Endothelial cell of umbilical vein (primary cell): Measurements from ENCODE around the gene TPSG1. TPM values are rescaled to one million over a fixed set of nuclear protein-coding genes. Genes with fewer than 3 reads are reported as not detected.

ENCODE experiments used
- BruUV-seq: library from RNA; stranded (reverse); fragments of 400-500 nt; replicated peaks from 2 replicates; lab custom pipeline; 2021; lab: Mats Ljungman, UMichigan
- CTCF ChIA-PET: fragments of 300-600, 350-600 bp; sonication (Branson Sonifier 250); formaldehyde crosslinking; loops from one replicate; lab custom pipeline; 2021; ENCODE audit warnings: antibody characterized with exemption, inconsistent platforms; lab: Charles Lee
- POLR2A ChIA-PET: fragments of 300-600, 350-600 bp; sonication (Branson Sonifier 250); formaldehyde crosslinking; loops from one replicate; lab custom pipeline; 2021; ENCODE audit warnings: antibody characterized with exemption, inconsistent platforms; lab: Charles Lee
- DNase-seq: peaks from one replicate; pipeline ENCODE4 v3.0.0-alpha.2; 2011; ENCODE audit warnings: low read depth, low spot score
- FAIRE-seq: peaks from 2 replicates; lab custom pipeline; 2011; peaks lifted over from hg19 to GRCh38; lab: Jason Lieb, UNC
- H2AFZ ChIP-seq: 2 replicates; pipeline ENCODE4 v1.6.0; 2012; ENCODE audit warnings: low read depth, low read length, control low read depth, inconsistent platforms
- H3K27ac ChIP-seq: 2 replicates; pipeline ENCODE4 v1.5.1; 2011; ENCODE audit warnings: low read depth, mild to moderate bottlenecking, control low read depth, low read length, moderate library complexity; ENCODE audit not compliant: insufficient read depth
- H3K27me3 ChIP-seq, 2 experiments: 2 replicates each; pipeline versions ENCODE4 v1.6.0 to v1.6.1; 2011; ENCODE audit warnings: low read length in 2 of 2, mixed read lengths in 1 of 2; ENCODE audit not compliant: control insufficient read depth in 2 of 2, insufficient read depth in 2 of 2
- H3K36me3 ChIP-seq, 2 experiments: 2 replicates in 1 of 2; 3 replicates in 1 of 2; pipeline ENCODE4 v1.5.1; 2011; ENCODE audit warnings: low read length in 2 of 2, mild to moderate bottlenecking in 1 of 2, moderate library complexity in 1 of 2; ENCODE audit not compliant: control insufficient read depth in 2 of 2, insufficient read depth in 2 of 2; ENCODE audit errors: extremely low read depth in 1 of 2
- H3K4me1 ChIP-seq: 3 replicates; pipeline ENCODE4 v1.5.1; 2011; ENCODE audit warnings: mild to moderate bottlenecking, low read length; ENCODE audit not compliant: control insufficient read depth, insufficient read depth; ENCODE audit errors: extremely low read depth
- H3K4me2 ChIP-seq: 2 replicates; pipeline ENCODE4 v1.6.1; 2011; ENCODE audit warnings: low read length, control low read depth, mixed read lengths; ENCODE audit not compliant: insufficient read depth
- H3K4me3 ChIP-seq, 3 experiments: fragments of 200-600 bp in 1 of 3; sonication (generic), shearing (Covaris generic) in 1 of 3; replicated peaks in 1 of 3; 2 replicates each; pipeline ENCODE4 v1.5.1; 2011 to 2016; ENCODE audit warnings: control low read depth in 3 of 3, low read length in 3 of 3, mild to moderate bottlenecking in 2 of 3, inconsistent platforms in 1 of 3, low read depth in 1 of 3, moderate library complexity in 1 of 3; ENCODE audit not compliant: insufficient read depth in 1 of 3
- H3K79me2 ChIP-seq: 2 replicates; pipeline ENCODE4 v1.6.0; 2012; ENCODE audit warnings: low read length, inconsistent platforms; ENCODE audit not compliant: control insufficient read depth, insufficient read depth
- H3K9ac ChIP-seq: replicated peaks from 2 replicates; pipeline ENCODE3; 2011; ENCODE audit warnings: low read length, control low read depth; ENCODE audit not compliant: insufficient read depth; ENCODE audit errors: extremely low read depth
- H3K9me1 ChIP-seq: replicated peaks from 3 replicates; pipeline ENCODE4 v1.6.0; 2011; ENCODE audit warnings: mild to moderate bottlenecking, low read length; ENCODE audit not compliant: control insufficient read depth, insufficient read depth; ENCODE audit errors: extremely low read depth
- H3K9me3 ChIP-seq: replicated peaks from 2 replicates; pipeline ENCODE4 v1.5.1; 2012; ENCODE audit warnings: low read length, inconsistent platforms; ENCODE audit not compliant: control insufficient read depth, insufficient read depth
- H4K20me1 ChIP-seq: replicated peaks from 2 replicates; pipeline ENCODE3; 2011; ENCODE audit warnings: mild to moderate bottlenecking, low read length; ENCODE audit not compliant: control insufficient read depth, insufficient read depth; ENCODE audit errors: extremely low read depth
- EZH2 ChIP-seq: IDR thresholded peaks from 2 replicates; pipeline ENCODE4 v1.6.1; 2012; ENCODE audit warnings: borderline replicate concordance, low read depth, mild to moderate bottlenecking, moderate library complexity, low read length, inconsistent platforms; ENCODE audit not compliant: severe bottlenecking
- FOS ChIP-seq: IDR thresholded peaks from 2 replicates; pipeline ENCODE4 v1.6.1; 2011; ENCODE audit warnings: mild to moderate bottlenecking, low read length, moderate library complexity, borderline replicate concordance; ENCODE audit not compliant: insufficient read depth
- GATA2 ChIP-seq: IDR thresholded peaks from 2 replicates; pipeline ENCODE4 v1.7.0; 2011; ENCODE audit warnings: low read depth, mild to moderate bottlenecking, moderate library complexity, mixed read lengths, low read length; ENCODE audit not compliant: insufficient read length, insufficient read depth
- JUN ChIP-seq: IDR thresholded peaks from 2 replicates; pipeline ENCODE4 v1.6.1; 2011; ENCODE audit warnings: borderline replicate concordance, low read depth; ENCODE audit not compliant: insufficient read length, insufficient read depth
- MYC ChIP-seq: IDR thresholded peaks from one replicate; pipeline ENCODE4 v1.6.1; 2011; ENCODE audit warnings: mild to moderate bottlenecking, low read depth, low read length
- POLR2A ChIP-seq: IDR thresholded peaks from 2 replicates; pipeline ENCODE4 v1.6.1; 2012; ENCODE audit warnings: low read depth, mild to moderate bottlenecking, control low read depth, low read length
- POLR2AphosphoS5 ChIP-seq: IDR thresholded peaks from 2 replicates; pipeline ENCODE4 v1.6.1; 2012; ENCODE audit warnings: low read depth, mild to moderate bottlenecking, control low read depth, low read length, moderate library complexity; ENCODE audit not compliant: insufficient read depth
- dilution Hi-C: fragments of 300-500 bp; cut with MboI; formaldehyde crosslinking; loops from one replicate; pipeline ENCODE4 v1.15.0; 2019; ENCODE audit warnings: low sequenced_read_pairs; ENCODE audit not compliant: extremely low pct_ligation_motif_present
- intact Hi-C: fragments of 100-400 bp; cut with micrococcal nuclease; formaldehyde crosslinking; loops from one replicate; pipeline ENCODE4 v1.10.0; 2022
- polyA plus RNA-seq, 4 experiments: library from polyadenylated mRNA; depleted of rRNA in 3 of 4; stranded (reverse) in 3 of 4; unstranded in 1 of 4; fragments of >200 nt; gene quantifications; 2 replicates each; pipeline versions ENCODE4 v1.2.1 to v1.2.3, GENCODE V29; 2011 to 2012; ENCODE audit warnings: missing spikeins in 1 of 4
- total RNA-seq: library from RNA; stranded (reverse); gene quantifications from 2 replicates; pipeline ENCODE4 v1.2.3, GENCODE V29; 2021
- TF ChIP-seq, protein P1 (sequence below), 2 donors: IDR thresholded peaks; 1 replicate in 1 of 2; 2 replicates in 1 of 2; pipeline ENCODE4 v1.5.1; 2011; ENCODE audit warnings: low read length in 2 of 2, mild to moderate bottlenecking in 2 of 2, moderate library complexity in 2 of 2, control low read depth in 1 of 2, inconsistent platforms in 1 of 2, low read depth in 1 of 2; ENCODE audit not compliant: insufficient read depth in 1 of 2; ENCODE audit errors: extremely low read depth in 1 of 2
- TF ChIP-seq, protein P2 (sequence below): IDR thresholded peaks from 2 replicates; pipeline ENCODE4 v1.6.1; 2011; ENCODE audit not compliant: insufficient read depth, insufficient read length

Gene TPSG1
- total and polyA plus RNA-seq, 2 donors (not counting 3 experiments of a cell fraction or from before 2014, with no cell fraction given), result not detected

GRCh38 chr16:1193143-1193824, 31.8 kb downstream of the TPSG1 start:
- intact Hi-C loops (no loop called here), dilution Hi-C loops (no loop called here)
- H3K9ac ChIP-seq, result no peak overlapping the region
- no peak overlapping the region for H2AFZ ChIP-seq
- no peaks in the 10 kb centered on the region for H3K79me2 ChIP-seq
- H3K4me1 ChIP-seq, result no peaks in the 10 kb centered on the region
- no peaks in the 10 kb centered on the region for H3K36me3 ChIP-seq
- no peaks in the 10 kb centered on the region for H3K9me1 ChIP-seq
- H3K9me3 ChIP-seq, result no peaks in the 10 kb centered on the region
- BruUV-seq, result no TSS peak
- no peak for DNase-seq
- CTCF ChIA-PET, result interaction anchor here (0.7 to 1.7 kb wide), 3 partner anchors 12 to 136 kb away, joined by 3 to 7 read pairs (median 3); no protein-coding TSS in a partner anchor
- no peak for FAIRE-seq
- H3K4me3 ChIP-seq, result no peak overlapping the region
- no peak overlapping the region for H3K4me2 ChIP-seq
- H4K20me1 ChIP-seq, result no peaks in the 10 kb centered on the region
- TF ChIP-seq GATA2 (no peak), JUN (no peak), EZH2 (no peak), POLR2AphosphoS5 (no peak), MYC (no peak), POLR2A (no peak), FOS (no peak)
- TF ChIP-seq, protein P1, sequence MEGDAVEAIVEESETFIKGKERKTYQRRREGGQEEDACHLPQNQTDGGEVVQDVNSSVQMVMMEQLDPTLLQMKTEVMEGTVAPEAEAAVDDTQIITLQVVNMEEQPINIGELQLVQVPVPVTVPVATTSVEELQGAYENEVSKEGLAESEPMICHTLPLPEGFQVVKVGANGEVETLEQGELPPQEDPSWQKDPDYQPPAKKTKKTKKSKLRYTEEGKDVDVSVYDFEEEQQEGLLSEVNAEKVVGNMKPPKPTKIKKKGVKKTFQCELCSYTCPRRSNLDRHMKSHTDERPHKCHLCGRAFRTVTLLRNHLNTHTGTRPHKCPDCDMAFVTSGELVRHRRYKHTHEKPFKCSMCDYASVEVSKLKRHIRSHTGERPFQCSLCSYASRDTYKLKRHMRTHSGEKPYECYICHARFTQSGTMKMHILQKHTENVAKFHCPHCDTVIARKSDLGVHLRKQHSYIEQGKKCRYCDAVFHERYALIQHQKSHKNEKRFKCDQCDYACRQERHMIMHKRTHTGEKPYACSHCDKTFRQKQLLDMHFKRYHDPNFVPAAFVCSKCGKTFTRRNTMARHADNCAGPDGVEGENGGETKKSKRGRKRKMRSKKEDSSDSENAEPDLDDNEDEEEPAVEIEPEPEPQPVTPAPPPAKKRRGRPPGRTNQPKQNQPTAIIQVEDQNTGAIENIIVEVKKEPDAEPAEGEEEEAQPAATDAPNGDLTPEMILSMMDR (IDR thresholded peaks at IDR 0.05; ENCODE audit: extremely low read depth in 1 of 2, insufficient read depth in 1 of 2, low read depth in 1 of 2, low read length in 2 of 2), result no peak
- TF ChIP-seq, protein P2, sequence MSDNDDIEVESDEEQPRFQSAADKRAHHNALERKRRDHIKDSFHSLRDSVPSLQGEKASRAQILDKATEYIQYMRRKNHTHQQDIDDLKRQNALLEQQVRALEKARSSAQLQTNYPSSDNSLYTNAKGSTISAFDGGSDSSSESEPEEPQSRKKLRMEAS, result no peak
- no peaks in the 10 kb centered on the region for H3K27me3 ChIP-seq
- POLR2A ChIA-PET, result no interaction called here
- no peak overlapping the region for H3K27ac ChIP-seq
